Medulla oblongata (tissue), 1 donor: Measurements from ENCODE around the gene LYZL1.
"Not testable (repeated sequence)": the region's sequence is repeated elsewhere in the genome, so short reads cannot be mapped to it uniquely, and the experiment has no call there.

ENCODE experiments used
- DNase-seq: peaks from one replicate; pipeline ENCODE4 v3.0.0-alpha.2; 2015; ENCODE audit errors: extremely low spot score

The LYZL1 gene

DNA sequence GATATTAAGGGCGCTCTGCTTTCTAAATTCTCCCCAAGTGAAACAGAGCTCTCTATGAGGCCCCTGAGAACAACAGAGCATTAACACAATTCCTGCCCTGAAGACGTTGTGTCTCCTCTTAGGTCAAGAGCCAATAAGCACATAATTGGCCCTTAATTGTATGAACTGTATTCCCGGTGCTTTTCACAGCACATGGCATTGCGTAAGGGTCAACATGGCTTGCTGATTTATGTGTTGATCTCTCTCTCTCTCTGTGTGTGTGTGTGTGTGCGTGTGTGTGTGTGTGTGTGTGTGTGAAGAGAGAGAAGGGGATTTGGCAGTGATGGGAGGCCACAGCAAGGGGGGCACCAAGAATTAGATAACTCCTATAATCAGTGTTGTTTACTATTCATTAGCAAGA lies 40.5 kb downstream of the LYZL1 start:
- no peak for DNase-seq

- no peak for DNase-seq
These were observed 43.3 kb downstream of the LYZL1 start for GRCh38 chr10:29332061-29332760.

GRCh38 chr10:29332761-29333148 lies 43.9 kb downstream of the LYZL1 start:
- DNase-seq: no peak

- not testable (repeated sequence) for DNase-seq
These were observed 48.7 kb downstream of the LYZL1 start for GRCh38 chr10:29337526-29337925.

DNA sequence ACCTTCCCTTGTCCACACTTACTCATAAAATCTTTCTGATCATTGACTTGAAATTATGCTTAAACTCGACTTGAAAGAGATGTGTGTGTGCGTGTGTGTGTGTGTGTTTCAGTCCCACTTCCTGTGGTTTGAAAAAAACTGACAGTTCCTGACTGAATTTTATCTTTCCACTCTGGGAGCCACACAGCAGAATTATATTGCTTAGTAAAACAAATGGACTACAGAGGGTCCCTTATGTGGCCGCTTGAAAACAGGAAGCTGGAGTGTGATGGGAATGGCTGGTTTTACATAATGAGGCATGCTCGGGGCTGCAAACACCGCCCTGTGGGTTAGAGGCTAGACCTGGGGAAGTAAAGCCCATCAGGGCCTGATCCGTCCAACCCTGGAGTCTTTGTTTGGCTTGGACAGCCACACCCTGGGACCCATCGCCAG lies 54.8 kb downstream of the LYZL1 start:
- no peak for DNase-seq

GRCh38 chr10:29344073-29344820 lies 55.4 kb downstream of the LYZL1 start:
- no peak for DNase-seq

GRCh38 chr10:29345144-29345909 lies 56.5 kb downstream of the LYZL1 start:
- no peak for DNase-seq

- DNase-seq: no peak
These were observed 57.0 kb downstream of the LYZL1 start for GRCh38 chr10:29345910-29346209.

DNA sequence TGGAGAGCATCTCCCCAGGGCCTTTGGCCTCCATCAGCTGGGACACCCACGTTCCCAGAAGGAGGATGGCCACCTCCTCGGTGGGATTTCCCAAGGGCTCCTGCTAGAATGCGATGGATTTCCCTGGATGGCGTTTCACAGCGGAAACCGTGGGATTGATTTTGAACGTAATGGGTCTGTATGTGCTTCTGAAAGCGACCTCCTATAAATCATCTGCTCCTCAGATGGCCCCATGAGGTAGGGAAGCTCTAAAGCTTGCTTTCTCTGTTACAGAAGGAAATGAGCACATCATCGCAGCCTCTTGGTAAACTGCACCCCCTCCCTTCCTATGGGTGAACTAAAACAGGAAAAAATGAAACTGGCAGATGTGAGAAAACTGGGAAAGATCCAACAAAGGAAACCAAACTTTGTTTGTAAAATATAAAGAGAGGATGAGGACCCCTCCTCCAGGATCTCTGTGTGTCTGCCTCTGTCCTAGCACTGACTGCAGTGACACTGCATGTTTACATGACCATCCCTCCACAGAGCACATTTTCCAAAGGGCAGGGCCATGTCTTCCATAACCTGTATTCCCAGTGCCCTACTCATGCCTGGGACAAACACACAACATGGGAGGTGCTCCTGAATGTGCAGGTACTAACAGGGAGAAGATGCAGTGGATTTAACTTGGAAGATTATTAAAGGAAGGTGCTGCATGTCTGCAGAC lies 57.6 kb downstream of the LYZL1 start:
- no peak for DNase-seq

- no peak for DNase-seq
These were observed 60.0 kb downstream of the LYZL1 start for GRCh38 chr10:29348836-29349235.

- no peak for DNase-seq
These were observed 64.4 kb downstream of the LYZL1 start for GRCh38 chr10:29353305-29353704.

GRCh38 chr10:29353887-29354561 lies 65.2 kb downstream of the LYZL1 start:
- no peak for DNase-seq

DNA sequence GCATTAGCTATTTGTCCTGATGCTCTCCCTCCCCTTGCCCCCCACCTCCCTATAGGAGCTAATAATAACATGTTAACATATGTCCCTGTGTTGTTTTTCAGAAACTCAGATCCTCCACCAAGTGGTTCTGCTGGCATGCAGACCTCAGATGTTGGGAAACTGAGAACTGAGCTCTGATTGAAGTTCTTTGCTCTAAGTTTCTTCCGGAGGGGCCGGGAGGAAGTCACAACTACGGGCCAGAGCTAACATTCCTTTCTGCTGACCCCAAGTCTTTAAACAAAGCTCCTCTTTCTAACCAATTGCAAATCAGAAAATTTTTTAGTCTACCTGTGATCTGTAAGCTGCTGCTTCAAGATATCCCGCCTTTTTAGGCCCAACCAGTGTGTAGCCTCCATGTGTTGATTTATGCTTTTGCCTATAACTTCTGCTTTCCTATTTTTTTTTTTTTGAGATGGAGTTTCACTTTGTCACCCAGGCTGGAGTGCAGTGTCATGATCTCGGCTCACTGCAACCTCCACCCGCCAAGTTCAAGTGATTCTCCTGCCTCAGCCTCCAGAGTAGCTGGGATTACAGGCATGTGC lies 66.6 kb downstream of the LYZL1 start:
- no peak for DNase-seq

GRCh38 chr10:29356931-29357330 lies 68.1 kb downstream of the LYZL1 start:
- DNase-seq: no peak

DNA sequence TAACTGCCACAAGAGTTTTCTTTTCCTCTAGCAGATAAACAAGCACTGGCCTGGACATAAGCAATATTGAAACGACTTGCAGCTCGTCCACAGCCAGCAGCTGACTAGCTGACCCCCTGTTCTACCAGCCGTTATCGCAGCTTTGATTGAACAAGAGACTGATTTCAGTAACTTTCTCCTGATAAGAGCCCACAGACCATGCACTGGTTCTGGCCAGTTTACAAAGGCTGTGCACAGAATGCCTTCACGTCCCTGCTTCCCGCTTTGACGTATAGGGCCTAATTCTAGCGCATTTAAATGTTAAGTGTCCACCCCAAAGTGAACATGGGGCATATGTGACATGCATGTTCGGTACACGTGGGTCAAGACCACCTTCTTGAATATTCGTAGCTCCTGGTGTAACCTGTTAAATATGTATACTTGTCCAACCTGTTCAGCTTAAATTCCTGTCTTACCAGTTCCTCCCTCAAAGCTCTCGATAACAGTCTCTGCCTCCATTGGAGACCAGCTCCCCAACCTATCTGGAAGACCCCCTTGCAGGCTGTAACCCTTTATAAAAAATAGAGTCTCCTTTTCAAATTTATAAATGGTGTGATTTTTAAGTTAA lies 69.2 kb downstream of the LYZL1 start:
- no peak for DNase-seq

DNA sequence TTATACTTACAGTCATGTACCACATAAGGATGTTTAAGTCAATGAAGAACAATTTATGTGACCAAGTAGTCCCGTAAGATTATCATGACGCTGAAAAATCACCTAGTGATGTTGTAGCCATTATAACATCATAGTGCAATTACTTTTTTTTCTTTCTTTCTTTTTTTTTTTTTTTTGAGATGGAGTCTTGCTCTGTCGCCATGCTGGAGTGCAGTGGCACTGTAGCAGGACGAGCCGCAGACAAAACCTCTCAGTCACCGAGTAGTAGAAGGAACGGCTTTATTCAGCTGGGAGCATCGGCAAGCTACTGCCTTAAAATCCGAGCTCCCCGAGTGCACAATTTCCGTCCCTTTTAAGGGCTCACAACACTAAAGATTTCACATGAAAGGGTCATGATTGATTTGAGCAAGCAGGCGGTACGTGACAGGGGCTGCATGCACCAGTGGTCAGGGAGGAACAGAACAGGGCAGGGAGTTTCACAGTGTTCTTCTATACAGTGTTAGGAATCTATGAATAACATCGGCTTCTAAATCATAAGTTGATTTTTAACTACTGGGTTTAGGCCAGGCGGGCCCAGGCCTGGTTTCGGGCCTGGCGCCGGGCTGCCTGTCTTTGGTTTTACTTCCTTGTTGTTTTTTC lies 71.5 kb downstream of the LYZL1 start:
- not testable (repeated sequence) for DNase-seq
